Peyer's patch (tissue), 4 donors: Measurements from ENCODE around the gene LCP2.

Experiments used
- CTCF ChIP-seq, 6 experiments: fragments of 450-650 bp in 4 of 6; fragments of 200-600 bp in 2 of 6; sonication (generic) in 1 of 6; IDR thresholded peaks; one replicate each; pipeline ENCODE4 v1.5.1; 2017 to 2019; ENCODE audit warnings: antibody characterized with exemption in 6 of 6, mild to moderate bottlenecking in 3 of 6, moderate library complexity in 1 of 6
- POLR2A ChIP-seq, 2 donors: fragments of 450-650 bp; IDR thresholded peaks; one replicate each; pipeline ENCODE4 v1.5.1; 2017; ENCODE audit warnings: antibody characterized with exemption in 2 of 2, mild to moderate bottlenecking in 2 of 2, moderate library complexity in 2 of 2

- no peak for TF ChIP-seq CTCF (IDR thresholded peaks at IDR 0.05)
- no peak for TF ChIP-seq POLR2A (IDR thresholded peaks at IDR 0.05)
Measured at GRCh38 chr5:170201311-170201710, 96.3 kb downstream of the LCP2 start.
